ENCODE measurements around the gene SH3TC1.

Gene SH3TC1

GRCh38 chr4:8188085-8188484 is 11.0 kb upstream of the SH3TC1 start:
- Histone ChIP-seq H3K27me3 (ENCODE audit: insufficient read depth, poor library complexity, severe bottlenecking) (no peaks in the 10 kb centered on the region), H3K27ac (replicated peaks) (no peak overlapping the region), H3K4me3 (replicated peaks; ENCODE audit: insufficient read depth, low read length) (no peak overlapping the region)
- TF ChIP-seq REST (IDR thresholded peaks at IDR 0.05; ENCODE audit: insufficient replicate concordance, low read depth) (no peak), SPI1 (IDR thresholded peaks at IDR 0.05; ENCODE audit: borderline replicate concordance, low read depth) (no peak), CTCF (IDR thresholded peaks at IDR 0.05; ENCODE audit: insufficient read depth, low read length) (no peak), POLR2AphosphoS5 (IDR thresholded peaks at IDR 0.05; ENCODE audit: low read depth) (no peak), GABPA (IDR thresholded peaks at IDR 0.05; ENCODE audit: low read depth) (no peak)
- DNase-seq (ENCODE audit: low read depth in 1 of 2, low spot score in 1 of 2): no peak

- TF ChIP-seq GABPA (IDR thresholded peaks at IDR 0.05; ENCODE audit: low read depth): no peak
- no peak for TF ChIP-seq CTCF (IDR thresholded peaks at IDR 0.05; ENCODE audit: insufficient read depth, low read length)
- no peak for TF ChIP-seq REST (IDR thresholded peaks at IDR 0.05; ENCODE audit: insufficient replicate concordance, low read depth)
- TF ChIP-seq SPI1 (IDR thresholded peaks at IDR 0.05; ENCODE audit: borderline replicate concordance, low read depth): no peak
- no peak for TF ChIP-seq POLR2AphosphoS5 (IDR thresholded peaks at IDR 0.05; ENCODE audit: low read depth)
- no peaks in the 10 kb centered on the region for H3K27me3 ChIP-seq (ENCODE audit: insufficient read depth, poor library complexity, severe bottlenecking)
- no peak for DNase-seq (ENCODE audit: low read depth in 1 of 2, low spot score in 1 of 2)
- H3K4me3 ChIP-seq (replicated peaks; ENCODE audit: insufficient read depth, low read length): no peak overlapping the region
- H3K27ac ChIP-seq (replicated peaks): no peak overlapping the region
These were observed 10.1 kb upstream of the SH3TC1 start for GRCh38 chr4:8188743-8189550.

GRCh38 chr4:8189551-8190466 is 9.3 kb upstream of the SH3TC1 start:
- TF ChIP-seq REST (IDR thresholded peaks at IDR 0.05; ENCODE audit: insufficient replicate concordance, low read depth) (no peak), CTCF (IDR thresholded peaks at IDR 0.05; ENCODE audit: insufficient read depth, low read length) (no peak), POLR2AphosphoS5 (IDR thresholded peaks at IDR 0.05; ENCODE audit: low read depth) (no peak), SPI1 (IDR thresholded peaks at IDR 0.05; ENCODE audit: borderline replicate concordance, low read depth) (no peak), GABPA (IDR thresholded peaks at IDR 0.05; ENCODE audit: low read depth) (no peak)
- Histone ChIP-seq H3K27me3 (ENCODE audit: insufficient read depth, poor library complexity, severe bottlenecking) (no peaks in the 10 kb centered on the region), H3K4me3 (replicated peaks; ENCODE audit: insufficient read depth, low read length) (no peak overlapping the region), H3K27ac (replicated peaks) (no peak overlapping the region)
- DNase-seq (ENCODE audit: low read depth in 1 of 2, low spot score in 1 of 2): no peak
